AG10803 (cell line): ENCODE data around the gene KDM6A.

Experiments used
- DNase-seq: peaks from one replicate; pipeline ENCODE4 v3.0.0; 2010; ENCODE audit warnings: low read depth
- H3K4me3 ChIP-seq: 2 replicates; pipeline ENCODE4 v1.5.1; 2011; ENCODE audit warnings: mild to moderate bottlenecking, low read length, control low read depth
- TF ChIP-seq, protein P1 (sequence below): conservative IDR thresholded peaks from 2 replicates; pipeline ENCODE4 v1.5.1; 2011; ENCODE audit warnings: mild to moderate bottlenecking, low read length, control low read depth, inconsistent platforms

KDM6A gene

DNA sequence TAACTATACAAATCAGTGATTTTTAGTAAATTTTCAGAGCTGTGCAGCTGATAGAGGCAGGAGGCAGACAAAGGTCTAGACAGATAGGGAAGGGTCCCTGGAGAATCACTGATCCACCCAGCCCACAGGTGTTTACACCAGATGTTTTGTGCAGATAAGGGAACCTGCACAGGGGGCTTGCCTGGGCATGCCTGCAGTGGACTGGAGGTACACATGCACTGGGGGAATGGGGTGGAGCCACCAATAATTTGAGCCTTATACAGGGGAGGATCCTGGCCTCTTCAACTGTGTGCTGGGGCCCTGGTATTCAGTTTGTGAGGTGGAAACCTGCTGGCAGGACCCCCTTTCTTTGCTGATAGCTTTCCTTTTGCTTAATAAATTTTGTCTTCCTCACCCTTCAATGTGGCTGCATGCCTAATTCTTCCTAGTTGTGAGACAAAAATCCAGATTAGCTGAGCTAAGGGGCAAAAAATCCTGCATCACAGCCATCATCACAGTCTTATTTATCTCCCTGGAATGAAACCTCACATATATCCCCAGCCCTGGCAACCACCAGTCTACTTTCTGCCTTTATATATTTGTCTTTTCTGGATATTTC is 102.8 kb downstream of the KDM6A start:
- H3K4me3 ChIP-seq, result no peak overlapping the region
- TF ChIP-seq, protein P1, sequence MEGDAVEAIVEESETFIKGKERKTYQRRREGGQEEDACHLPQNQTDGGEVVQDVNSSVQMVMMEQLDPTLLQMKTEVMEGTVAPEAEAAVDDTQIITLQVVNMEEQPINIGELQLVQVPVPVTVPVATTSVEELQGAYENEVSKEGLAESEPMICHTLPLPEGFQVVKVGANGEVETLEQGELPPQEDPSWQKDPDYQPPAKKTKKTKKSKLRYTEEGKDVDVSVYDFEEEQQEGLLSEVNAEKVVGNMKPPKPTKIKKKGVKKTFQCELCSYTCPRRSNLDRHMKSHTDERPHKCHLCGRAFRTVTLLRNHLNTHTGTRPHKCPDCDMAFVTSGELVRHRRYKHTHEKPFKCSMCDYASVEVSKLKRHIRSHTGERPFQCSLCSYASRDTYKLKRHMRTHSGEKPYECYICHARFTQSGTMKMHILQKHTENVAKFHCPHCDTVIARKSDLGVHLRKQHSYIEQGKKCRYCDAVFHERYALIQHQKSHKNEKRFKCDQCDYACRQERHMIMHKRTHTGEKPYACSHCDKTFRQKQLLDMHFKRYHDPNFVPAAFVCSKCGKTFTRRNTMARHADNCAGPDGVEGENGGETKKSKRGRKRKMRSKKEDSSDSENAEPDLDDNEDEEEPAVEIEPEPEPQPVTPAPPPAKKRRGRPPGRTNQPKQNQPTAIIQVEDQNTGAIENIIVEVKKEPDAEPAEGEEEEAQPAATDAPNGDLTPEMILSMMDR, result no peak
- no peak for DNase-seq

DNA sequence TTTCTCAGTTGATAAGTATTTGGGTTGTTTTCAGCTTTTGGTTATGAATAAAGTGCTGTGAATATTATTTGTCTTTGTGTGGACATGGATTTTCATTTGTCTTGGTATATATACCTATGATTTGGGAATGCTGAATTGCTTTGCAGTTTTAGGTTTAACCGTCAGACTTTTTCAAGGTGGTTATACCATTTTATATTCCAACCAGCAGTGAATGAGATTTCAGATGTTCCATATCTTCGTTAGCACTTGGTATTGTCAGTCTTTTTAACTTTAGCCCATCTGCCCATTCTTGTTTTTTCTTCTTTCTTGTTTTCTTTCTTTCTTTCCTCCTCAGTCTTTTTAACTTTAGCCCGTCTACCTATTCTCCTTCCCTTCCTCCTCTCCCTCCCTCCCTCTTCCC is 106.0 kb downstream of the KDM6A start:
- TF ChIP-seq, protein P1, result no peak
- H3K4me3 ChIP-seq, result no peak overlapping the region
- no peak for DNase-seq

DNA sequence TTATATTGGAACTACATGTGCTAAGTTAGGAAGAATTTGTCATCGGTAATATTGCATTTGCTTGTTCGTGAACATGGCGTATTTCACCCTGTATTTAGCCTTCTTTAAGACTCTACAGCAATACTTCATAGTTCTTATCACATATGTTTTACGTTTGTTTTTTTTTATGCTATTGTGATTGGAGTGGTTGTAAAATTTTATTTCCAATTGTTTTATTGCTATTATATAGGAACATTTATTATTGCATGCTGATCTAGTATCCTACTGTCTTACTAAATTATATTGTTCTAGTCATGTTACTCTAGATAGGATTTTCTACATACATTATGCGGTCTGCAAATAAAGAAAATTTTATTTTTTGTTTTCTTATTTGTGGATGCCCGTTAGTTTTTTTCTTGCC is 107.4 kb downstream of the KDM6A start:
- TF ChIP-seq, protein P1, result no peak
- DNase-seq, result no peak
- H3K4me3 ChIP-seq, result no peak overlapping the region

DNA sequence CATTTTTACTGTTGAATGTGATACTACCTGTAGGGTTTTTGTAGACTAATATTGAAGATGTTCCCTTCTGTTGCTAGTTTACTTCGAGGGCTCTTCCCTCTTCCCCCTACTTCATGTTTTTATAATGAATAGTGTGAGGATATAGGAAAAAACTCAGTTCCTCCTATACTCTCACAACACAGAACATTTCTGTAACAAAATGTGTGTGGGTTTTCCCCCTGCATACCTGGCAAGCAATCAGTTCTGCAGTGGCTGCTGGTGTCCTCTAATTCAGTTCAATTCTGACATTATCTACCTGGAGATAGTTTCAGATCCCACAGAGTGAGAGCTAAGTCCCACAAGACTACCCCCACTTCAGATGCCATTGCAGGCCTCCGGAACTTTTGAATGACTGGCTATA is 107.9 kb downstream of the KDM6A start:
- TF ChIP-seq, protein P1, result no peak
- DNase-seq, result no peak
- no peak overlapping the region for H3K4me3 ChIP-seq

- TF ChIP-seq, protein P1, result no peak
- DNase-seq, result no peak
- no peak overlapping the region for H3K4me3 ChIP-seq
These were observed 117.2 kb downstream of the KDM6A start for GRCh38 chrX:44989995-44990770.

DNA sequence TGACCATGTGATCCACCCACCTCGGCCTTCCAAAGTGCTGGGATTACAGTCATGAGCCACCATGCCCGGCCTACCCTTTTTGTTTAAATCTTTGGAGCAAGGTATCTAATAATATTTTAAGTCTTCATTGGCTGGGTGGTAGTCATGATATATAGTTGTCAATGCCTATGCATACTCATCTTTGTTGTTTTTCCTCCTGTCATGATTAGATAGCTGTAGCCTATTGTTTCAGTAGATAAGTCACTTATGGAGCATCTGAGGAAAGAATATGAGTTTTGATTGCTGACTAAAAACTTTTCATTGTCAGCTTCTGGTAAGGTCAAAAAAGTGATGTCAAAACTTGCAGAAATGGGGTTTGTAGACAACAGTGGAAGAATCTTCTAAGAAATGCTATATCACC is 119.8 kb downstream of the KDM6A start:
- TF ChIP-seq, protein P1, result no peak
- DNase-seq, result no peak
- no peak overlapping the region for H3K4me3 ChIP-seq

DNA sequence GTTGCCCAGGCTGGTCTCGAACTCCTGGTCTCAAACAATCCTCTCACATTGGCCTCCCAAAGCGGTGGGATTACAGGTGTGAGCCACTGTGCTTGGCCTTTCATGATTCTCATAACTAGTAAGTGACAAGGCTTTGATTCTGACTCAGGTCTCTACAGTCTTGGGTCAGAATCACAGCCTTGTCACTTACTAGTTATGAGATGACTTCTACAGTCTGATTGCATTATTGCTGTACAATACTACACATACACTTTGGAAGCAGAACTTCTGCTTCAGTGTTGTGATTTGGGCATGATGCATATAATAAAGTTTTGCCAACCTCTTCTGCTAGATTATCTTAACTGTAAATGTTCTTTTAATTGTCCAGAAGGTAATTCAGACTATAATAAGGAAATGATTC is 123.3 kb downstream of the KDM6A start:
- H3K4me3 ChIP-seq, result no peak overlapping the region
- DNase-seq, result no peak
- TF ChIP-seq, protein P1, result no peak
